H1 (cell line): ENCODE results near the gene YLPM1. TPM values are rescaled to one million over a fixed set of nuclear protein-coding genes. Genes with fewer than 3 reads are reported as not detected.

Experiments
- CTCF ChIA-PET: fragments of 300-600 bp; sonication (Branson Sonifier 250); formaldehyde crosslinking; loops from one replicate; lab custom pipeline; 2021; ENCODE audit not compliant: partially characterized antibody; lab: Charles Lee
- POLR2A ChIA-PET: fragments of 300-600 bp; sonication (Branson Sonifier 250); formaldehyde crosslinking; loops from one replicate; lab custom pipeline; 2021; ENCODE audit warnings: inconsistent platforms; ENCODE audit not compliant: partially characterized antibody; lab: Charles Lee
- DNase-seq, 2 experiments: peaks; one replicate each; pipeline versions ENCODE4 v3.0.0 to v3.0.0-alpha.2; 2010 to 2022; ENCODE audit warnings: low spot score in 2 of 2, low read depth in 1 of 2, mixed read lengths in 1 of 2
- FAIRE-seq: peaks from 2 replicates; lab custom pipeline; 2011; peaks lifted over from hg19 to GRCh38; lab: Jason Lieb, UNC
- H2AFZ ChIP-seq: 2 replicates; pipeline ENCODE4 v1.8.1; 2012; ENCODE audit warnings: low read length, inconsistent platforms
- H2AK5ac ChIP-seq: 2 replicates; pipeline ENCODE4 v1.6.1; 2013; ENCODE audit warnings: low read depth, low read length
- H2BK120ac ChIP-seq: replicated peaks from 2 replicates; pipeline ENCODE3; 2013; ENCODE audit warnings: low read depth, low read length, inconsistent platforms
- H2BK12ac ChIP-seq: 2 replicates; pipeline ENCODE4 v1.6.1; 2013; ENCODE audit warnings: low read depth, low read length
- H2BK15ac ChIP-seq: 2 replicates; pipeline ENCODE4 v1.6.1; 2013; ENCODE audit warnings: low read length
- H2BK20ac ChIP-seq: 2 replicates; pipeline ENCODE4 v1.6.1; 2013; ENCODE audit warnings: low read length
- H2BK5ac ChIP-seq: 2 replicates; pipeline ENCODE4 v1.6.1; 2013; ENCODE audit warnings: low read depth, low read length
- H3K14ac ChIP-seq: 2 replicates; pipeline ENCODE4 v1.6.1; 2013; ENCODE audit warnings: inconsistent platforms; ENCODE audit not compliant: insufficient read length
- H3K18ac ChIP-seq: 2 replicates; pipeline ENCODE4 v1.6.1; 2013; ENCODE audit warnings: low read length; ENCODE audit errors: extremely low read depth
- H3K23ac ChIP-seq: 2 replicates; pipeline ENCODE4 v1.6.1; 2013; ENCODE audit warnings: inconsistent platforms; ENCODE audit not compliant: insufficient read length
- H3K23me2 ChIP-seq: 2 replicates; pipeline ENCODE4 v1.6.1; 2013; ENCODE audit warnings: low read depth, low read length
- H3K27ac ChIP-seq: 2 replicates; pipeline ENCODE4 v1.6.1; 2011; ENCODE audit warnings: low read depth, low read length, inconsistent platforms
- H3K27me3 ChIP-seq, 4 experiments: replicated peaks in 1 of 4; 1 replicate in 1 of 4; 2 replicates in 3 of 4; pipeline versions ENCODE4 v1.6.1 to v1.8.1; 2011 to 2013; ENCODE audit warnings: low read length in 3 of 4, mild to moderate bottlenecking in 3 of 4, inconsistent platforms in 2 of 4, mixed read lengths in 2 of 4, moderate library complexity in 1 of 4; ENCODE audit not compliant: control insufficient read depth in 3 of 4, insufficient read depth in 3 of 4; ENCODE audit errors: extremely low read depth in 1 of 4
- H3K36me3 ChIP-seq, 4 experiments: 2 replicates each; pipeline versions ENCODE4 v1.6.1 to v1.8.1; 2011 to 2013; ENCODE audit warnings: mild to moderate bottlenecking in 4 of 4, low read length in 3 of 4, moderate library complexity in 2 of 4, control low read depth in 1 of 4, inconsistent platforms in 1 of 4; ENCODE audit not compliant: insufficient read depth in 4 of 4, control insufficient read depth in 2 of 4
- H3K4ac ChIP-seq: replicated peaks from 2 replicates; pipeline ENCODE3; 2013; ENCODE audit warnings: low read length, low read depth, mixed read lengths, inconsistent platforms; ENCODE audit not compliant: insufficient read length
- H3K4me1 ChIP-seq, 4 experiments: replicated peaks in 1 of 4; 1 replicate in 1 of 4; 2 replicates in 3 of 4; pipeline versions ENCODE4 v1.6.1 to v1.8.1; 2011 to 2013; ENCODE audit warnings: low read length in 3 of 4, inconsistent platforms in 2 of 4, mixed read lengths in 1 of 4; ENCODE audit not compliant: insufficient read depth in 4 of 4, control insufficient read depth in 3 of 4
- H3K4me2 ChIP-seq, 2 experiments: 2 replicates each; pipeline versions ENCODE4 v1.6.1 to v1.8.1; 2011 to 2013; ENCODE audit warnings: low read depth in 2 of 2, low read length in 2 of 2, control low read depth in 1 of 2, inconsistent platforms in 1 of 2, mild to moderate bottlenecking in 1 of 2; ENCODE audit not compliant: insufficient read depth in 1 of 2
- H3K4me3 ChIP-seq, 4 experiments: fragments of 200-600, 300-600 bp in 1 of 4; sonication (generic), shearing (Covaris generic), sonication (Bioruptor Twin) in 1 of 4; 2 replicates each; pipeline versions ENCODE4 v1.5.1 to v1.8.1; 2011 to 2016; ENCODE audit warnings: low read length in 4 of 4, low read depth in 3 of 4, control low read depth in 2 of 4, inconsistent platforms in 2 of 4, mild to moderate bottlenecking in 2 of 4, mixed read lengths in 1 of 4, moderate library complexity in 1 of 4; ENCODE audit not compliant: insufficient read depth in 2 of 4; ENCODE audit errors: extremely low read depth in 1 of 4
- H3K56ac ChIP-seq: replicated peaks from 2 replicates; pipeline ENCODE3; 2013; ENCODE audit warnings: low read depth, mild to moderate bottlenecking, mixed read lengths, low read length, inconsistent platforms; ENCODE audit not compliant: insufficient read length
- H3K79me1 ChIP-seq: 2 replicates; pipeline ENCODE4 v1.6.1; 2013; ENCODE audit warnings: low read depth, low read length, control low read depth
- H3K79me2 ChIP-seq, 2 experiments: 2 replicates each; pipeline versions ENCODE4 v1.6.1 to v1.8.1; 2012 to 2013; ENCODE audit warnings: low read length in 2 of 2, mild to moderate bottlenecking in 2 of 2, inconsistent platforms in 1 of 2; ENCODE audit not compliant: insufficient read depth in 2 of 2, control insufficient read depth in 1 of 2
- H3K9ac ChIP-seq, 4 experiments: replicated peaks in 1 of 4; 1 replicate in 1 of 4; 2 replicates in 3 of 4; pipeline versions ENCODE4 v1.6.1 to v1.8.1; 2011 to 2013; ENCODE audit warnings: low read depth in 3 of 4, low read length in 3 of 4, control low read depth in 2 of 4, mild to moderate bottlenecking in 2 of 4, moderate library complexity in 2 of 4, inconsistent platforms in 1 of 4; ENCODE audit errors: extremely low read depth in 1 of 4
- H3K9me3 ChIP-seq, 2 experiments: 2 replicates each; pipeline versions ENCODE4 v1.6.1 to v1.8.1; 2012 to 2013; ENCODE audit warnings: mild to moderate bottlenecking in 2 of 2, moderate library complexity in 2 of 2, control low read depth in 1 of 2, inconsistent platforms in 1 of 2, low read depth in 1 of 2, low read length in 1 of 2, mixed read lengths in 1 of 2; ENCODE audit not compliant: insufficient read depth in 2 of 2
- H4K20me1 ChIP-seq, 2 experiments: replicated peaks in 1 of 2; 2 replicates each; pipeline versions ENCODE3 to v1.8.1; 2011 to 2013; ENCODE audit warnings: inconsistent platforms in 2 of 2, low read length in 2 of 2, mild to moderate bottlenecking in 1 of 2; ENCODE audit not compliant: insufficient read depth in 2 of 2, control insufficient read depth in 1 of 2
- H4K5ac ChIP-seq: 2 replicates; pipeline ENCODE4 v1.6.1; 2013; ENCODE audit warnings: low read length, low read depth, mixed read lengths, inconsistent platforms; ENCODE audit not compliant: insufficient read length
- H4K8ac ChIP-seq: 2 replicates; pipeline ENCODE4 v1.8.0; 2013; ENCODE audit warnings: mild to moderate bottlenecking, moderate library complexity, low read length, inconsistent platforms; ENCODE audit not compliant: insufficient read depth; ENCODE audit errors: extremely low read depth
- H4K91ac ChIP-seq: replicated peaks from 2 replicates; pipeline ENCODE3; 2013; ENCODE audit warnings: low read length, mixed read lengths, inconsistent platforms; ENCODE audit not compliant: insufficient read length
- CTCF ChIP-seq, 3 experiments: IDR thresholded peaks; 1 replicate in 2 of 3; 2 replicates in 1 of 3; pipeline versions ENCODE4 v1.5.1 to v1.6.1; 2011; ENCODE audit warnings: low read length in 3 of 3, mild to moderate bottlenecking in 3 of 3, inconsistent platforms in 2 of 3, low read depth in 1 of 3, moderate library complexity in 1 of 3; ENCODE audit not compliant: insufficient read depth in 1 of 3; ENCODE audit errors: control extremely low read depth in 1 of 3
- TAF7 ChIP-seq: optimal IDR thresholded peaks from 2 replicates; pipeline ENCODE3; 2011; ENCODE audit warnings: low read depth, mild to moderate bottlenecking, inconsistent platforms, low read length, moderate library complexity, borderline replicate concordance
- polyA plus RNA-seq, 7 experiments: library from polyadenylated mRNA; depleted of rRNA in 3 of 7; stranded (reverse) in 5 of 7; unstranded in 2 of 7; fragments of >200 nt in 5 of 7; fragments of 200-250 nt in 2 of 7; gene quantifications; 1 replicate in 5 of 7; 2 replicates in 1 of 7; 4 replicates in 1 of 7; pipeline versions ENCODE4 v1.2.1 to v1.2.3, GENCODE V29; 2011 to 2013; ENCODE audit warnings: missing spikeins in 2 of 7, mixed read lengths in 2 of 7
- total RNA-seq: library from RNA; stranded (reverse); fragmentation: NEBNext Ultra II Directional; extraction: Animal tissue kit (Norgen Biotek cat#: 25700); gene quantifications from 2 replicates; pipeline ENCODE4 v1.2.1, GENCODE V29; 2021

Gene YLPM1
- total and polyA plus RNA-seq, 2 of the 8 experiments (the other 6 are each of a cell fraction or from before 2014, with no cell fraction given) = 13.5 to 71.7 TPM

- Histone ChIP-seq H3K4me3 (no peak overlapping the region), H3K4ac (no peak overlapping the region), H3K23me2 (no peaks in the 10 kb centered on the region), H3K4me1 (no peaks in the 10 kb centered on the region), H3K79me2 (peaks cover 0 to 16% of the 10 kb centered on the region in 2 experiments; a peak in 2 of 4 replicates), H3K79me1 (peaks cover 5% of the 10 kb centered on the region), H3K18ac (no peak overlapping the region), H2BK5ac (no peak overlapping the region), H2AFZ (no peak overlapping the region), H3K27ac (no peak overlapping the region), H3K4me2 (no peak overlapping the region), H2BK15ac (no peak overlapping the region), H2AK5ac (no peak overlapping the region), H2BK12ac (no peak overlapping the region), H4K5ac (no peak overlapping the region), H3K27me3 (no peaks in the 10 kb centered on the region), H4K8ac (no peak overlapping the region), H3K14ac (no peak overlapping the region), H3K56ac (no peak overlapping the region), H2BK20ac (no peak overlapping the region), H4K20me1 (peaks cover 0 to 2% of the 10 kb centered on the region in 2 experiments), H3K9me3 (no peaks in the 10 kb centered on the region), H2BK120ac (no peak overlapping the region), H3K36me3 (peaks cover 7 to 50% (median 24%) of the 10 kb centered on the region in 4 experiments), H3K9ac (no peak overlapping the region), H3K23ac (no peak overlapping the region), H4K91ac (no peak overlapping the region)
- CTCF ChIA-PET = interaction anchor here (0.9 to 1.5 kb wide), 3 partner anchors 10 to 181 kb away, joined by 3 to 4 read pairs (median 4); partner anchors contain the start of gene YLPM1
- POLR2A ChIA-PET = no interaction called here
- no peak for DNase-seq
- TF ChIP-seq CTCF (IDR thresholded peaks at IDR 0.05; ENCODE audit: control extremely low read depth in 1 of 3, insufficient read depth in 1 of 3, low read depth in 1 of 3, low read length in 3 of 3) (no peak), TAF7 (no peak)
- no peak for FAIRE-seq
Observed at GRCh38 chr14:74799765-74800164, 36.6 kb downstream of the YLPM1 start.
